ENCODE results near the gene GPX2. TPM values are rescaled to one million over a fixed set of nuclear protein-coding genes. Genes with fewer than 3 reads are reported as not detected.

Gene GPX2
- total and polyA plus RNA-seq, 10 of the 15 experiments (the other 5 are each of a cell fraction or from before 2014, with no cell fraction given), result not detected

- TF ChIP-seq E2F4 (IDR thresholded peaks at IDR 0.05; ENCODE audit: low read depth, low read length) (no peak), BHLHE40 (IDR thresholded peaks at IDR 0.05; ENCODE audit: borderline replicate concordance in 1 of 2, low read depth in 2 of 2, low read length in 1 of 2) (0 out of 4 replicates have a peak, but pooled peaks of 1 of the 2 experiments have one; percentile 13), EP300 (IDR thresholded peaks at IDR 0.05; ENCODE audit: borderline replicate concordance in 1 of 2, control insufficient read depth in 1 of 2, low read depth in 2 of 2, low read length in 2 of 2) (no peak), BCL11A (IDR thresholded peaks at IDR 0.05; ENCODE audit: low read depth, low read length) (no peak), PKNOX1 (IDR thresholded peaks at IDR 0.05) (no peak), WRNIP1 (IDR thresholded peaks at IDR 0.05; ENCODE audit: borderline replicate concordance, low read depth, low read length) (no peak), HDAC6 (IDR thresholded peaks at IDR 0.05; ENCODE audit: unreplicated experiment) (no peak), POLR2AphosphoS5 (IDR thresholded peaks at IDR 0.05; ENCODE audit: low read length) (no peak), REST (IDR thresholded peaks at IDR 0.05; ENCODE audit: low read depth, low read length) (no peak), RUNX3 (IDR thresholded peaks at IDR 0.05; ENCODE audit: low read length) (peak; percentile 25; the same call in 1 of the 2 replicates), EZH2 (IDR thresholded peaks at IDR 0.05; ENCODE audit: borderline replicate concordance, control insufficient read depth, low read depth, low read length) (no peak), ZNF274 (IDR thresholded peaks at IDR 0.05; ENCODE audit: insufficient read depth, insufficient read length) (no peak), RAD51 (IDR thresholded peaks at IDR 0.05) (peak; percentile 31; the same call in 1 of the 2 replicates), SMAD5 (IDR thresholded peaks at IDR 0.05; ENCODE audit: low read depth) (no peak), RBBP5 (conservative IDR thresholded peaks at IDR 0.05) (no peak), RAD21 (IDR thresholded peaks at IDR 0.05; ENCODE audit: insufficient read depth, low read depth, low read length) (no peak; the same call in 1 of the 2 replicates), FOXK2 (IDR thresholded peaks at IDR 0.05) (no peak), STAT1 (conservative IDR thresholded peaks at IDR 0.05) (no peak), SIX5 (IDR thresholded peaks at IDR 0.05; ENCODE audit: low read depth, low read length, severe bottlenecking) (no peak), USF1 (IDR thresholded peaks at IDR 0.05; ENCODE audit: borderline replicate concordance, extremely low read length, insufficient read depth, low read depth, low read length) (peak; percentile 39), BACH1 (IDR thresholded peaks at IDR 0.05; ENCODE audit: borderline replicate concordance) (no peak), SUZ12 (IDR thresholded peaks at IDR 0.05; ENCODE audit: unreplicated experiment) (no peak)
- TF ChIP-seq, protein P1, sequence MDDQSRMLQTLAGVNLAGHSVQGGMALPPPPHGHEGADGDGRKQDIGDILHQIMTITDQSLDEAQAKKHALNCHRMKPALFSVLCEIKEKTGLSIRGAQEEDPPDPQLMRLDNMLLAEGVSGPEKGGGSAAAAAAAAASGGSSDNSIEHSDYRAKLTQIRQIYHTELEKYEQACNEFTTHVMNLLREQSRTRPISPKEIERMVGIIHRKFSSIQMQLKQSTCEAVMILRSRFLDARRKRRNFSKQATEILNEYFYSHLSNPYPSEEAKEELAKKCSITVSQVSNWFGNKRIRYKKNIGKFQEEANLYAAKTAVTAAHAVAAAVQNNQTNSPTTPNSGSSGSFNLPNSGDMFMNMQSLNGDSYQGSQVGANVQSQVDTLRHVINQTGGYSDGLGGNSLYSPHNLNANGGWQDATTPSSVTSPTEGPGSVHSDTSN (IDR thresholded peaks at IDR 0.05; ENCODE audit: insufficient replicate concordance, low read depth, low read length), result no peak
Observed at GRCh38 chr14:64990296-64990695, 47.8 kb upstream of the GPX2 start (continued).

Data from GM12878 (cell line).